H9 (cell line): ENCODE data around the gene SWSAP1. TPM values are rescaled to one million over a fixed set of nuclear protein-coding genes. Genes with fewer than 3 reads are reported as not detected.

ENCODE experiments used
- DNase-seq: peaks from one replicate; pipeline ENCODE4 v3.0.0-alpha.2; 2017
- H2AFZ ChIP-seq: one replicate; pipeline ENCODE4 v1.6.1; 2013; ENCODE audit warnings: mild to moderate bottlenecking, low read length, control low read depth, moderate library complexity
- H2AK5ac ChIP-seq: 2 replicates; pipeline ENCODE4 v1.6.1; 2013; ENCODE audit warnings: low read length, control low read depth, mixed read lengths; ENCODE audit not compliant: insufficient read length
- H2BK120ac ChIP-seq: one replicate; pipeline ENCODE4 v1.6.1; 2013; ENCODE audit warnings: low read depth, mild to moderate bottlenecking, low read length, control low read depth, inconsistent platforms; ENCODE audit not compliant: poor library complexity, severe bottlenecking
- H2BK12ac ChIP-seq: 2 replicates; pipeline ENCODE4 v1.6.1; 2013; ENCODE audit warnings: low read length, control low read depth, mixed read lengths, low read depth; ENCODE audit not compliant: insufficient read length
- H2BK15ac ChIP-seq: 2 replicates; pipeline ENCODE4 v1.6.1; 2013; ENCODE audit warnings: low read depth, low read length, control low read depth
- H2BK20ac ChIP-seq: one replicate; pipeline ENCODE4 v1.6.1; 2013; ENCODE audit warnings: low read depth, mild to moderate bottlenecking, low read length, control low read depth, inconsistent platforms; ENCODE audit not compliant: poor library complexity, severe bottlenecking
- H2BK5ac ChIP-seq: 2 replicates; pipeline ENCODE4 v1.6.1; 2013; ENCODE audit warnings: low read length, control low read depth, mixed read lengths; ENCODE audit not compliant: insufficient read length
- H3K14ac ChIP-seq: 2 replicates; pipeline ENCODE4 v1.6.1; 2013; ENCODE audit warnings: low read length, control low read depth; ENCODE audit not compliant: insufficient read depth
- H3K18ac ChIP-seq: 2 replicates; pipeline ENCODE4 v1.6.1; 2013; ENCODE audit warnings: low read depth, mild to moderate bottlenecking, mixed read lengths, low read length, control low read depth; ENCODE audit not compliant: insufficient read length
- H3K23ac ChIP-seq: 2 replicates; pipeline ENCODE4 v1.6.1; 2013; ENCODE audit warnings: low read length, control low read depth, mixed read lengths, low read depth; ENCODE audit not compliant: insufficient read length
- H3K23me2 ChIP-seq: 2 replicates; pipeline ENCODE4 v1.6.1; 2013; ENCODE audit warnings: low read depth, mild to moderate bottlenecking, mixed read lengths, low read length, control low read depth; ENCODE audit not compliant: insufficient read length, poor library complexity, severe bottlenecking
- H3K27ac ChIP-seq: 2 replicates; pipeline ENCODE4 v1.5.1; 2013; ENCODE audit warnings: low read length, control low read depth, mixed read lengths, low read depth; ENCODE audit not compliant: insufficient read length
- H3K27me3 ChIP-seq: 2 replicates; pipeline ENCODE4 v1.6.1; 2013; ENCODE audit warnings: low read length, control low read depth, inconsistent platforms; ENCODE audit not compliant: insufficient read depth
- H3K4ac ChIP-seq: 2 replicates; pipeline ENCODE4 v1.6.1; 2013; ENCODE audit warnings: low read depth, mild to moderate bottlenecking, control low read depth, inconsistent platforms, low read length, moderate library complexity
- H3K4me1 ChIP-seq: 2 replicates; pipeline ENCODE4 v1.6.1; 2013; ENCODE audit warnings: low read length, control low read depth, inconsistent platforms; ENCODE audit not compliant: insufficient read depth
- H3K4me2 ChIP-seq: 2 replicates; pipeline ENCODE4 v1.6.1; 2013; ENCODE audit warnings: low read length, control low read depth, mixed read lengths; ENCODE audit not compliant: insufficient read length, insufficient read depth
- H3K56ac ChIP-seq: 2 replicates; pipeline ENCODE4 v1.6.1; 2013; ENCODE audit warnings: low read depth, mild to moderate bottlenecking, mixed read lengths, low read length, control low read depth; ENCODE audit not compliant: insufficient read length
- H3K79me1 ChIP-seq: 2 replicates; pipeline ENCODE4 v1.6.1; 2013; ENCODE audit warnings: low read depth, mild to moderate bottlenecking, moderate library complexity, low read length, control low read depth, inconsistent platforms; ENCODE audit not compliant: insufficient read depth, poor library complexity, severe bottlenecking
- H3K79me2 ChIP-seq: 2 replicates; pipeline ENCODE4 v1.6.1; 2013; ENCODE audit warnings: low read length, control low read depth, inconsistent platforms; ENCODE audit not compliant: insufficient read depth
- H3K9ac ChIP-seq: 2 replicates; pipeline ENCODE4 v1.6.1; 2013; ENCODE audit warnings: low read length, control low read depth, mixed read lengths; ENCODE audit not compliant: insufficient read length; ENCODE audit errors: extremely low read depth
- H3K9me3 ChIP-seq: one replicate; pipeline ENCODE4 v1.6.1; 2013; ENCODE audit warnings: low read depth, low read length, inconsistent platforms; ENCODE audit not compliant: control insufficient read depth
- H3T11ph ChIP-seq: one replicate; pipeline ENCODE4 v1.6.1; 2013; ENCODE audit warnings: mild to moderate bottlenecking, low read length, control low read depth, inconsistent platforms
- H4K20me1 ChIP-seq: one replicate; pipeline ENCODE4 v1.6.1; 2013; ENCODE audit not compliant: control insufficient read depth, insufficient read length, insufficient read depth
- H4K5ac ChIP-seq: 2 replicates; pipeline ENCODE4 v1.6.1; 2013; ENCODE audit warnings: low read depth, mild to moderate bottlenecking, mixed read lengths, low read length, control low read depth; ENCODE audit not compliant: insufficient read length
- H4K8ac ChIP-seq: replicated peaks from 2 replicates; pipeline ENCODE4 v1.6.1; 2013; ENCODE audit warnings: low read length, control low read depth, mixed read lengths, low read depth; ENCODE audit not compliant: insufficient read length
- H4K91ac ChIP-seq: 2 replicates; pipeline ENCODE4 v1.6.1; 2013; ENCODE audit warnings: low read depth, mild to moderate bottlenecking, moderate library complexity, mixed read lengths, low read length, control low read depth; ENCODE audit not compliant: insufficient read length
- H3K27ac Mint-ChIP-seq, 3 experiments: 2 replicates in 2 of 3; 3 replicates in 1 of 3; pipeline ENCODE4 v1.8.0; 2020 to 2021; ENCODE audit warnings: mixed read lengths in 3 of 3, mild to moderate bottlenecking in 1 of 3, moderate library complexity in 1 of 3
- H3K27me3 Mint-ChIP-seq: 2 replicates; pipeline ENCODE4 v1.8.0; 2021; ENCODE audit warnings: low read depth, mild to moderate bottlenecking, moderate library complexity, mixed read lengths
- H3K36me3 Mint-ChIP-seq, 3 experiments: 2 replicates in 2 of 3; 3 replicates in 1 of 3; pipeline ENCODE4 v1.8.0; 2020 to 2021; ENCODE audit warnings: low read depth in 3 of 3, mixed read lengths in 3 of 3; ENCODE audit not compliant: insufficient read depth in 1 of 3
- H3K4me1 Mint-ChIP-seq, 2 experiments: 2 replicates each; pipeline ENCODE4 v1.8.0; 2020; ENCODE audit warnings: mixed read lengths in 2 of 2
- H3K4me3 Mint-ChIP-seq, 2 experiments: 2 replicates in 1 of 2; 3 replicates in 1 of 2; pipeline ENCODE4 v1.8.0; 2020 to 2021; ENCODE audit warnings: mild to moderate bottlenecking in 2 of 2, mixed read lengths in 2 of 2, moderate library complexity in 1 of 2
- H3K9me3 Mint-ChIP-seq, 2 experiments: 2 replicates in 1 of 2; 3 replicates in 1 of 2; pipeline ENCODE4 v1.8.0; 2020; ENCODE audit warnings: mild to moderate bottlenecking in 2 of 2, mixed read lengths in 2 of 2, moderate library complexity in 1 of 2
- CTCF ChIP-seq: fragments of 200-600 bp; sonication (generic); conservative IDR thresholded peaks from 3 replicates; pipeline ENCODE4 v1.8.0; 2021; ENCODE audit warnings: antibody characterized with exemption, mild to moderate bottlenecking
- WGBS: extraction: QIAGEN DNeasy Blood & Tissue Kit; methylation state at CpG from one replicate; pipeline ENCODE4 v1.1.7; 2013; ENCODE audit warnings: missing lambda C conversion rate, low lambda C conversion rate, mixed read lengths; ENCODE audit not compliant: insufficient read length; ENCODE audit errors: extremely low coverage; 5-methylcytosine and 5-hydroxymethylcytosine counted together
- total RNA-seq: library from RNA; stranded (reverse); gene quantifications from 2 replicates; pipeline ENCODE4 v1.2.1, GENCODE V29; 2021

The SWSAP1 gene
- total RNA-seq, 1 experiment from 2014 or later = 3.8 TPM

GRCh38 chr19:11324748-11325389, 49.6 kb upstream of the SWSAP1 start:
- H3K9me3 Mint-ChIP-seq = no peaks in the 10 kb centered on the region
- Histone ChIP-seq H3K79me2 (no peaks in the 10 kb centered on the region), H3K4ac (no peak overlapping the region), H3K4me1 (no peaks in the 10 kb centered on the region), H3K14ac (no peak overlapping the region), H3K56ac (no peak overlapping the region), H3T11ph (no peak overlapping the region), H3K27me3 (no peaks in the 10 kb centered on the region), H2BK12ac (no peak overlapping the region), H3K79me1 (no peaks in the 10 kb centered on the region), H2BK5ac (no peak overlapping the region), H3K23me2 (no peaks in the 10 kb centered on the region), H3K27ac (no peak overlapping the region), H2AFZ (no peak overlapping the region), H4K91ac (no peak overlapping the region), H4K20me1 (no peaks in the 10 kb centered on the region), H3K9ac (no peak overlapping the region), H3K18ac (no peak overlapping the region), H4K5ac (no peak overlapping the region), H4K8ac (no peak overlapping the region), H2AK5ac (no peak overlapping the region), H3K4me2 (no peak overlapping the region), H3K9me3 (no peaks in the 10 kb centered on the region), H2BK120ac (no peak overlapping the region), H3K23ac (no peak overlapping the region), H2BK20ac (no peak overlapping the region), H2BK15ac (no peak overlapping the region)
- H3K36me3 Mint-ChIP-seq = peaks cover 0 to 13% (median 13%) of the 10 kb centered on the region in 3 experiments; a peak in 3 of 7 replicates
- peaks cover 2% of the 10 kb centered on the region; the same call in 1 of the 2 replicates for H3K27me3 Mint-ChIP-seq
- no peak for TF ChIP-seq CTCF
- DNase-seq = no peak
- H3K27ac Mint-ChIP-seq = peak overlapping the region in 1 of 3 experiments; percentile 17; a peak in 1 of 7 replicates
- H3K4me3 Mint-ChIP-seq = no peak overlapping the region
- peaks cover 6 to 11% of the 10 kb centered on the region in 2 experiments for H3K4me1 Mint-ChIP-seq
- WGBS = no CpG with 5 or more reads among the region's 17 CpGs
